Measurements from ENCODE around the gene PEAR1.

Gene PEAR1

DNA sequence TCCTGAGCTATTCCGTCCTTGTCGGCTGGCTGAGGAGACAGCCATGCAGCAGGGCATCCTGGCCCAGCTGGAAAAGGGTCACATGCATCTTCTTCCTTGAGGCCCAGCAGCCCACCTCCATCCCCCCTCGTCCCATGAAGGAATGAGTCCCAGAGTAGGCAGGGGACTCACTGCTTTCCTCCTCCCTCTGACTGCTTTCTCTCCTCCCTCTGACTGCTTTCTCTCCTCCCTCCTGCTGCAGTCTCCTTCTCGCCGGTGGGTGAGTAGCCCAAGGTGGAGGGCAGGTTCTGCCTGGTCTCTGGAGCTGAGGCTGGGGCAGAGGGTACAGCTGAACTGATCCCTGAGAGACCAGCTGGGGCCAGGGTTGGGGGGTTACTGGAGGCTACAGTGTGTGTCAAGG is 19.4 kb upstream of the PEAR1 start:
- Histone ChIP-seq H3K27ac (ENCODE audit: insufficient read depth in 1 of 2, low read depth in 1 of 2, low read length in 2 of 2, poor library complexity in 1 of 2, severe bottlenecking in 2 of 2) (no peak overlapping the region), H3K9me3 (ENCODE audit: control extremely low read depth in 1 of 5, control insufficient read depth in 4 of 5, insufficient read depth in 2 of 5, low read depth in 1 of 5, low read length in 4 of 5) (no peaks in the 10 kb centered on the region), H3K4me3 (ENCODE audit: control insufficient read depth in 1 of 7, extremely low read depth in 1 of 7, insufficient read depth in 4 of 7, low read depth in 2 of 7, low read length in 6 of 7) (no peak overlapping the region), H3K27me3 (replicated peaks in 2 of 5; ENCODE audit: control insufficient read depth in 4 of 5, insufficient read depth in 5 of 5, low read length in 4 of 5) (peaks cover 0 to 23% (median 10%) of the 10 kb centered on the region in 5 experiments), H3K36me3 (ENCODE audit: control insufficient read depth in 4 of 4, insufficient read depth in 4 of 4, low read length in 3 of 4) (no peaks in the 10 kb centered on the region), H3K4me1 (ENCODE audit: control extremely low read depth in 1 of 4, control insufficient read depth in 4 of 4, insufficient read depth in 4 of 4, low read length in 3 of 4) (no peaks in the 10 kb centered on the region)
- ChIA-PET POLR2A (no interaction called here), CTCF (interaction anchor here (0.8 to 10.7 kb wide), 5 partner anchors 10 to 148 kb away, joined by 3 to 75 read pairs (median 3); partner anchors contain the start of genes NTRK1 and PEAR1)
- WGBS (ENCODE audit: insufficient coverage), result no CpG with 5 or more reads among the region's 5 CpGs
- DNase-seq, result no peak

DNA sequence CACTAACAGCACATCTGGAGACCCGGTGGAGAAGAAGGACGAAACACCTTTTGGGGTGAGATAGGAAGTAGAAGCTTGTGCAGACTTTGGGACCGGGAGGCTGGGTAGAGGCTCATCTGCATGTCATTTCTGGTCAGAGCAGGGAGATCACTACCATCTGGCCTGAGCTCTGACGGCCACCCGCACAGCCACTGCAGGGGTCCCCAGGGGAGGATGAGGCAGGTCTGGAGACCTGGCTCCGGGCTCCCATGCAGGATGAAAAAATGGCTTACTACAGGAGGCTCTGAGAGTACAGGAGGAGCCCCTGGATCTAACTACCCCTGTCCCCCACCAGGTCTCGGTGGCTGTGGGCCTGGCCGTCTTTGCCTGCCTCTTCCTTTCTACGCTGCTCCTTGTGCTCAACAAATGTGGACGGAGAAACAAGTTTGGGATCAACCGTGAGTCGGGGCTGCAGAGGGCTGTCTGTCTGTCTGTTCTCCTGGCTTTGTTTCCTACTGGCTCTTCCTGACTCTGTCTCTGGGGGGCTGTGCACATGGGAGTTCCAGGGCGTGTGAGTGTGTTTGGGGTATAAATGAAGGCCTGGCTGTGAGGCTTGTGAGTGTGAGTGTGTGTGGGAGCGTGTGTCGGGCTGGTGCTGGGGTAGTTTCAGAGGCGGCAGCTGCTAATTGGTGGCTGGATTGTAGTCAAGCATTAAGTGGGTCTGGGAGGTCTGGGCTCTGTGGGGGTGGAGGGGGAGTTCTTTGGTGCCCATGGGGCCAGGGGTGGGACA is 18.8 kb upstream of the PEAR1 start:
- H3K9me3 ChIP-seq (ENCODE audit: control extremely low read depth in 1 of 5, control insufficient read depth in 4 of 5, insufficient read depth in 2 of 5, low read depth in 1 of 5, low read length in 4 of 5), result no peaks in the 10 kb centered on the region
- no peak overlapping the region for H3K4me3 ChIP-seq (ENCODE audit: control insufficient read depth in 1 of 7, extremely low read depth in 1 of 7, insufficient read depth in 4 of 7, low read depth in 2 of 7, low read length in 6 of 7)
- ChIA-PET POLR2A (no interaction called here), CTCF (interaction anchor here (0.9 to 10.7 kb wide), 3 partner anchors 9 to 17 kb away, joined by 3 to 75 read pairs (median 4); partner anchors contain the start of gene PEAR1)
- H3K27me3 ChIP-seq (replicated peaks in 2 of 5; ENCODE audit: control insufficient read depth in 4 of 5, insufficient read depth in 5 of 5, low read length in 4 of 5), result peaks cover 0 to 24% (median 10%) of the 10 kb centered on the region in 5 experiments
- no peak overlapping the region for H3K27ac ChIP-seq (ENCODE audit: insufficient read depth in 1 of 2, low read depth in 1 of 2, low read length in 2 of 2, poor library complexity in 1 of 2, severe bottlenecking in 2 of 2)
- DNase-seq, result no peak
- no peaks in the 10 kb centered on the region for H3K4me1 ChIP-seq (ENCODE audit: control extremely low read depth in 1 of 4, control insufficient read depth in 4 of 4, insufficient read depth in 4 of 4, low read length in 3 of 4)
- 98% methylated on average over 16 of the region's 16 CpGs for WGBS (ENCODE audit: insufficient coverage)
- no peaks in the 10 kb centered on the region for H3K36me3 ChIP-seq (ENCODE audit: control insufficient read depth in 4 of 4, insufficient read depth in 4 of 4, low read length in 3 of 4)

DNA sequence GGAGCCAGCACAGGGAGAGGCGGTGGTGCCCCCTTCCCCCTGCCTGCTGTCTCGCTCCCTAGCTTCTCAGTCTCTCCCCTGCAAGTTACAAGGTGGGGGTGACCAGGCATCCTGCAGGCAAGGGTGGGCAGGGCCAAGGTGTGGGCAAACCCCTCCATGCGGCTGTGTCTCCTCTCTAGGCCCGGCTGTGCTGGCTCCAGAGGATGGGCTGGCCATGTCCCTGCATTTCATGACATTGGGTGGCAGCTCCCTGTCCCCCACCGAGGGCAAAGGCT is 18.2 kb upstream of the PEAR1 start:
- POLR2A ChIA-PET, result no interaction called here
- Histone ChIP-seq H3K36me3 (ENCODE audit: control insufficient read depth in 4 of 4, insufficient read depth in 4 of 4, low read length in 3 of 4) (no peaks in the 10 kb centered on the region), H3K4me1 (ENCODE audit: control extremely low read depth in 1 of 4, control insufficient read depth in 4 of 4, insufficient read depth in 4 of 4, low read length in 3 of 4) (no peaks in the 10 kb centered on the region), H3K4me3 (ENCODE audit: control insufficient read depth in 1 of 7, extremely low read depth in 1 of 7, insufficient read depth in 4 of 7, low read depth in 2 of 7, low read length in 6 of 7) (no peak overlapping the region), H3K9me3 (ENCODE audit: control extremely low read depth in 1 of 5, control insufficient read depth in 4 of 5, insufficient read depth in 2 of 5, low read depth in 1 of 5, low read length in 4 of 5) (no peaks in the 10 kb centered on the region), H3K27ac (ENCODE audit: insufficient read depth in 1 of 2, low read depth in 1 of 2, low read length in 2 of 2, poor library complexity in 1 of 2, severe bottlenecking in 2 of 2) (no peak overlapping the region), H3K27me3 (replicated peaks in 2 of 5; ENCODE audit: control insufficient read depth in 4 of 5, insufficient read depth in 5 of 5, low read length in 4 of 5) (peaks cover 0 to 25% (median 10%) of the 10 kb centered on the region in 5 experiments)
- no peak for DNase-seq
- 93% methylated on average over 4 of the region's 5 CpGs for WGBS (ENCODE audit: insufficient coverage)
- CTCF ChIA-PET, result interaction anchor here (1.6 to 10.7 kb wide), 2 partner anchors 16 to 17 kb away, joined by 4 to 75 read pairs; partner anchors contain the start of gene PEAR1

DNA sequence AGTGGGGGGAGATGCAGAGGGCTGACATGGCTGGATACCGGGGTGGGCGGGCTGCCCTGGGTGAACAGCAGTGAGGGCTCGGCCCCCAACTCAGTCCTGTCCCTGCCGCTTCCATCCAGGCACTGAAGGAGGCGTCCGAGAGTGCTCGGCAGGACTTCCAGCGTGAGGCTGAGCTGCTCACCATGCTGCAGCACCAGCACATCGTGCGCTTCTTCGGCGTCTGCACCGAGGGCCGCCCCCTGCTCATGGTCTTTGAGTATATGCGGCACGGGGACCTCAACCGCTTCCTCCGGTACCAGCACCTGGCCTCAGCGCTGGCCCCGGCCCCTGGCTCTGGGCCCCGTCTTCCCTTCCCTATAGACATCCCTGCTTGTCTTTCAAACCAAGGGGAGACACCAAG is 17.2 kb upstream of the PEAR1 start:
- H3K4me3 ChIP-seq (ENCODE audit: control insufficient read depth in 1 of 7, extremely low read depth in 1 of 7, insufficient read depth in 4 of 7, low read depth in 2 of 7, low read length in 6 of 7), result no peak overlapping the region
- DNase-seq, result no peak
- CTCF ChIA-PET, result interaction anchor here (1.0 to 10.7 kb wide), 6 partner anchors 10 to 84 kb away, joined by 3 to 75 read pairs (median 4); partner anchors contain the start of gene PEAR1
- POLR2A ChIA-PET, result interaction anchor here (0.7 kb wide), 1 partner anchor 55 kb away, joined by 3 read pairs; no protein-coding TSS in a partner anchor
- H3K27ac ChIP-seq (ENCODE audit: insufficient read depth in 1 of 2, low read depth in 1 of 2, low read length in 2 of 2, poor library complexity in 1 of 2, severe bottlenecking in 2 of 2), result no peak overlapping the region
- no peaks in the 10 kb centered on the region for H3K36me3 ChIP-seq (ENCODE audit: control insufficient read depth in 4 of 4, insufficient read depth in 4 of 4, low read length in 3 of 4)
- H3K27me3 ChIP-seq (replicated peaks in 2 of 5; ENCODE audit: control insufficient read depth in 4 of 5, insufficient read depth in 5 of 5, low read length in 4 of 5), result peaks cover 0 to 29% (median 10%) of the 10 kb centered on the region in 5 experiments
- no peaks in the 10 kb centered on the region for H3K9me3 ChIP-seq (ENCODE audit: control extremely low read depth in 1 of 5, control insufficient read depth in 4 of 5, insufficient read depth in 2 of 5, low read depth in 1 of 5, low read length in 4 of 5)
- WGBS (ENCODE audit: insufficient coverage), result 41% methylated on average over 12 of the region's 21 CpGs
- no peaks in the 10 kb centered on the region for H3K4me1 ChIP-seq (ENCODE audit: control extremely low read depth in 1 of 4, control insufficient read depth in 4 of 4, insufficient read depth in 4 of 4, low read length in 3 of 4)

DNA sequence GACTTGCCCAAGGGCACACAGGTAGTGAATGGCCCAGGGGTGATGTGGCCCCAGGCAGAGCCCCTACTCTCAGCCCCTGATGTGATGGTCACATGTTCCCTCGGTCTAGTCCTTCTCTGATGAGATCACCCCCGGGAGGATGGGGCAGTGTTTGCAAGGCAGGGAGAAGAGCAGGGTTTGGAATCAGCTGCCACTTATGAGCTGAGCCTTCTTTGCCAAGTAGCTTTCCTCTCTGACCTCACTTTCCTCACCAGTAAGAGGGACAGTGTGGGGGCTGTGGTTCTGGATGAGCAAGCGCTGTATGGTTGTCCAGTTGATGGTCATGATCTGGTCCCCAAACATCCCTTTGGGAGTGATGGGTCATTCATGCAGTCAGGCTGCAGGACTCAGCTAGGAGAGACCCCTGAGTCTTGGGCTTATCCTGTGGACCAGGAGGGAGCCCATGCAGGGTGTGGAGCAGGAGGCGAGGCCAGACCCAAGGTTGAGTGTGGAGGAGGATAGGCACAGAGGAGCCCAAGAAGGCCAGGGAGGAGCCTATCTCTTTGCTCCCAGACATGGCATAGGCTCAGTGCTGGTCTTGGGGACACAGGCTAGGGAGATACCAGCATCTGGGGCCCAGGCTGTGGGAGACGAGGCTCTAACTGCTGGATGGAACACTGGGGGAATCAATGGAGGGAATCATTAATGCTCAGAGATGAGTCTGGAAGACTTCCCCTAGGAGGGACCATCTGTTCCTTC is 15.9 kb upstream of the PEAR1 start:
- Histone ChIP-seq H3K27me3 (replicated peaks in 2 of 5; ENCODE audit: control insufficient read depth in 4 of 5, insufficient read depth in 5 of 5, low read length in 4 of 5) (peaks cover 0 to 31% (median 11%) of the 10 kb centered on the region in 5 experiments), H3K9me3 (ENCODE audit: control extremely low read depth in 1 of 5, control insufficient read depth in 4 of 5, insufficient read depth in 2 of 5, low read depth in 1 of 5, low read length in 4 of 5) (no peaks in the 10 kb centered on the region), H3K4me3 (ENCODE audit: control insufficient read depth in 1 of 7, extremely low read depth in 1 of 7, insufficient read depth in 4 of 7, low read depth in 2 of 7, low read length in 6 of 7) (no peak overlapping the region), H3K27ac (ENCODE audit: insufficient read depth in 1 of 2, low read depth in 1 of 2, low read length in 2 of 2, poor library complexity in 1 of 2, severe bottlenecking in 2 of 2) (no peak overlapping the region), H3K4me1 (ENCODE audit: control extremely low read depth in 1 of 4, control insufficient read depth in 4 of 4, insufficient read depth in 4 of 4, low read length in 3 of 4) (no peaks in the 10 kb centered on the region), H3K36me3 (ENCODE audit: control insufficient read depth in 4 of 4, insufficient read depth in 4 of 4, low read length in 3 of 4) (no peaks in the 10 kb centered on the region)
- DNase-seq, result no peak
- ChIA-PET CTCF (interaction anchor here (1.3 to 10.7 kb wide), 4 partner anchors 9 to 217 kb away, joined by 3 to 75 read pairs (median 5); partner anchors contain the start of gene PEAR1), POLR2A (no interaction called here)
- 100% methylated on average over 3 of the region's 5 CpGs for WGBS (ENCODE audit: insufficient coverage)

DNA sequence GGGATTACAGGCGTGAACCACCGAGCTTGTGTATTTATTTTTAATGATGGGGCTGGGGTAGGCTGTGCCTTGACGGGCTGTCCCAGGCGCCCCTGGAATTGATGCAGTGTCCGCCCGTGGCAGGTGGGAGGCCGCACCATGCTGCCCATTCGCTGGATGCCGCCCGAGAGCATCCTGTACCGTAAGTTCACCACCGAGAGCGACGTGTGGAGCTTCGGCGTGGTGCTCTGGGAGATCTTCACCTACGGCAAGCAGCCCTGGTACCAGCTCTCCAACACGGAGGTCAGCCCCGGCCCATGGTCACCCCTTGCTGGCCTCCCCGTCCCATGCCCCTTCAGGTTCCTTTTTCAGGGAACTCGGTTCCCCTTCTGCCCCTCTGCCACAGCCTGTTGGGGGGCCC is 13.6 kb upstream of the PEAR1 start:
- H3K36me3 ChIP-seq (ENCODE audit: control insufficient read depth in 4 of 4, insufficient read depth in 4 of 4, low read length in 3 of 4), result no peaks in the 10 kb centered on the region
- WGBS (ENCODE audit: insufficient coverage), result 93% methylated on average over 16 of the region's 21 CpGs
- H3K4me1 ChIP-seq (ENCODE audit: control extremely low read depth in 1 of 4, control insufficient read depth in 4 of 4, insufficient read depth in 4 of 4, low read length in 3 of 4), result no peaks in the 10 kb centered on the region
- CTCF ChIA-PET, result interaction anchor here (0.6 to 10.7 kb wide), 6 partner anchors 12 to 189 kb away, joined by 3 to 75 read pairs (median 3); partner anchors contain the start of genes NTRK1 and PEAR1
- POLR2A ChIA-PET, result no interaction called here
- DNase-seq, result no peak
- H3K27ac ChIP-seq (ENCODE audit: insufficient read depth in 1 of 2, low read depth in 1 of 2, low read length in 2 of 2, poor library complexity in 1 of 2, severe bottlenecking in 2 of 2), result no peak overlapping the region
- peaks cover 0 to 32% (median 11%) of the 10 kb centered on the region in 5 experiments for H3K27me3 ChIP-seq (replicated peaks in 2 of 5; ENCODE audit: control insufficient read depth in 4 of 5, insufficient read depth in 5 of 5, low read length in 4 of 5)
- no peaks in the 10 kb centered on the region for H3K9me3 ChIP-seq (ENCODE audit: control extremely low read depth in 1 of 5, control insufficient read depth in 4 of 5, insufficient read depth in 2 of 5, low read depth in 1 of 5, low read length in 4 of 5)
- no peak overlapping the region for H3K4me3 ChIP-seq (ENCODE audit: control insufficient read depth in 1 of 7, extremely low read depth in 1 of 7, insufficient read depth in 4 of 7, low read depth in 2 of 7, low read length in 6 of 7)

DNA sequence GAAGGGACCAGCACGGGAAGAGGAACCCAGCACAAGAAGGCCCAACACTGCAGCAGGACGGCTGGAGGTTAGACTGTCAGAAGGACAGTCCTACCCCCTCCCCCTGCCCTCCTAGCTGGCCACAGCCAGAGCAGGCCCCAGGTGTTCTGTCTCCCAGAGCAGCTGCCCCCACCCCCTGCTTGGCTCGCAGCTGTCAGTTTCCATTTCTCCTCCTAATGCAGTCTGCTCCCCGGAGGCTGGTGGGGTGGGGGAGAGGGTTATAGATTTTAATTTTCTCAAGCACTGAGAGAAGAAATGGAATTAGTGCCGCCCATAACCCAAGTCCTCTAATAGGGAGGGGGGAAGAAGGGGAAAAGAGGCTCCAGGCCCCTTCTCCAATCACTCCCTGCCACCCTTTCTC is 13.0 kb upstream of the PEAR1 start:
- H3K27ac ChIP-seq (ENCODE audit: insufficient read depth in 1 of 2, low read depth in 1 of 2, low read length in 2 of 2, poor library complexity in 1 of 2, severe bottlenecking in 2 of 2), result no peak overlapping the region
- H3K4me3 ChIP-seq (ENCODE audit: control insufficient read depth in 1 of 7, extremely low read depth in 1 of 7, insufficient read depth in 4 of 7, low read depth in 2 of 7, low read length in 6 of 7), result no peak overlapping the region
- H3K9me3 ChIP-seq (ENCODE audit: control extremely low read depth in 1 of 5, control insufficient read depth in 4 of 5, insufficient read depth in 2 of 5, low read depth in 1 of 5, low read length in 4 of 5), result no peaks in the 10 kb centered on the region
- ChIA-PET POLR2A (no interaction called here), CTCF (interaction anchor here (0.8 to 12.7 kb wide), 9 partner anchors 11 to 189 kb away, joined by 3 to 104 read pairs (median 3); partner anchors contain the start of genes NTRK1 and PEAR1)
- H3K27me3 ChIP-seq (replicated peaks in 2 of 5; ENCODE audit: control insufficient read depth in 4 of 5, insufficient read depth in 5 of 5, low read length in 4 of 5), result peaks cover 0 to 32% (median 9%) of the 10 kb centered on the region in 5 experiments
- no peaks in the 10 kb centered on the region for H3K36me3 ChIP-seq (ENCODE audit: control insufficient read depth in 4 of 4, insufficient read depth in 4 of 4, low read length in 3 of 4)
- WGBS (ENCODE audit: insufficient coverage), result 88% methylated on average over 1 of the region's 5 CpGs
- H3K4me1 ChIP-seq (ENCODE audit: control extremely low read depth in 1 of 4, control insufficient read depth in 4 of 4, insufficient read depth in 4 of 4, low read length in 3 of 4), result no peaks in the 10 kb centered on the region
- DNase-seq, result no peak
